22Rv1 (cell line): ENCODE results near the gene ACE.

Source experiments
- CTCF ChIP-seq: fragments of 450-650 bp; IDR thresholded peaks from 2 replicates; pipeline ENCODE4 v1.5.1; 2017; ENCODE audit warnings: mild to moderate bottlenecking
- ZFX ChIP-seq: fragments of 450-650 bp; IDR thresholded peaks from 2 replicates; pipeline ENCODE4 v1.6.1; 2017; ENCODE audit warnings: antibody characterized with exemption, borderline replicate concordance

GRCh38 chr17:63514974-63515373 lies 38.1 kb downstream of the ACE start:
- TF ChIP-seq CTCF (no peak), ZFX (no peak)
